ENCODE measurements around the gene NAA80. TPM values are rescaled to one million over a fixed set of nuclear protein-coding genes. Genes with fewer than 3 reads are reported as not detected.
"Not testable (repeated sequence)": the region's sequence is repeated elsewhere in the genome, so short reads cannot be mapped to it uniquely, and the experiment has no call there.

Gene NAA80
- polyA plus RNA-seq, 1 donor, result 6.3 TPM

DNA sequence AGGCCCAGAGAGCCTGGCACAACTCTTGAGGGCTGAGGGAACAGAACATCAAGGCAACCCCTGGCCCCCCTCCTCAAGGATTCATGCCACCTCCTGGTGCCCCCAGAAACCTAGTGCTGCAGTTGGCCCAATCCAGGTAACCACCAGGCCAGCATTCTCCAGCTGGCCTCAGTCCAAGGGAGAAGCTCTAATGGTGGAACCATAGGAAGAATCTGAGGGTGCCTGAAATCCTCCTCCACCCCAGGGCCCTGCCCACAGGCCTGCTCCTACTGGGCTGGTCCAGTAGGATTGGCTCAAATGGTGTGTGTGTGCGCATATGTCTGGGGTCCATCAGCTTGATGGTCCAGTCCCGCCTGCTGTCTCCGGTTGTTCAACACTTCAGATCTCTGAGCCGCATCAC lies 15.6 kb upstream of the NAA80 start:
- DNase-seq (ENCODE audit: low read depth), result no peak

DNA sequence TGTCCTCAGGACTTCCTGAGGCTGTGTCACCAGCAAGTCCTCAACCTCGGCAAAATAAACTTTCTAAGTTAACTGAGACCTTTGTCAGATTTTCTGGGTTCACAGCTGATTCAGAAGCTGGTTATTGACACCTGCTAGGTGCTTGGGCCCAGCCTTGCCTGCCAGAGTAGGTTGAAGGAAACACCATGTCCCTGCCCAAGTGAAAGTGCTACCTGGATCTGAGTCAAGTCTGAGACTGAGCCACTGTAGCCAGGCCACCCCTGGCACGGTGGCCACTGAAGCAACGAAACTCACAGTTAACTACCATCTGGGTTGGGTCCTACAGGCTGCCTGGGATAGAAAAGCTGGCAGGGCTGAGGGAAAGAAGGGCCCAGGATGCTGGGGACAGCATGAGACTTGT lies 15.1 kb upstream of the NAA80 start:
- DNase-seq (ENCODE audit: low read depth), result no peak

DNA sequence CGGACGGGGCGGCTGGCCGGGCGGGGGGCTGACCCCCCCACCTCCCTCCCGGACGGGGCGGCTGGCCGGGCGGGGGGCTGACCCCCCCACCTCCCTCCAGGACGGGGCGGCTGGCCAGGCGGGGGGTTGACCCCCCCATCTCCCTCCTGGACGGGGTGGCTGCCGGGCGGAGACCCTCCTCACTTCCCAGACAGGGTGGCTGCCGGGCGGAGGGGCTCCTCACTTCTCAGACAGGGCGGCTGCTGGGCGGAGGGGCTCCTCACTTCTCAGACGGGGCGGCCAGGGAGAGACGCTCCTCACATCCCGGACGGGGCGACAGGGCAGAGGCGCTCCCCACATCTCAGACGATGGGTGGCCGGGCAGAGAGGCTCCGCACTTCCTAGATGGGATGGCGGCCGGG lies 12.8 kb upstream of the NAA80 start:
- DNase-seq (ENCODE audit: low read depth), result not testable (repeated sequence)

DNA sequence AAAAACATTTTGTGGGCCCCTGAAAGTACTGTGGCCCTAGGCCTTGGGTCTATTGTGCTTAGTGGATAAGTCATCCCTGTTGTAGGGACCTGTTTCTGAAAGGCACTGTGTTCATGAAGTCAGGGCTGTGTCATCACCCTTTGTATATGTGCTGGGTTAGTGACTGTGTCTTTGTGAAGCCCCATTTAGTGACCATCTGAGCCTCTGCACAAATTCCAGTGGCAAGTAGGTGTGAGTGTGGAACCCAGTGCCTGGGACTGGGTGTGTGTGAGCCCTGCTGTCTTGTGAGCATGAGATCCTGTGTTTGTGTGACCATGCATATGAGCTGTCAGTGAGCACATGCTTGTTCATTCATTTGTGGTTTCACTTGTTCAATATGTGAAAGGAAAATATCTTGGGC lies 5.4 kb upstream of the NAA80 start:
- no peak for DNase-seq (ENCODE audit: low read depth)

DNA sequence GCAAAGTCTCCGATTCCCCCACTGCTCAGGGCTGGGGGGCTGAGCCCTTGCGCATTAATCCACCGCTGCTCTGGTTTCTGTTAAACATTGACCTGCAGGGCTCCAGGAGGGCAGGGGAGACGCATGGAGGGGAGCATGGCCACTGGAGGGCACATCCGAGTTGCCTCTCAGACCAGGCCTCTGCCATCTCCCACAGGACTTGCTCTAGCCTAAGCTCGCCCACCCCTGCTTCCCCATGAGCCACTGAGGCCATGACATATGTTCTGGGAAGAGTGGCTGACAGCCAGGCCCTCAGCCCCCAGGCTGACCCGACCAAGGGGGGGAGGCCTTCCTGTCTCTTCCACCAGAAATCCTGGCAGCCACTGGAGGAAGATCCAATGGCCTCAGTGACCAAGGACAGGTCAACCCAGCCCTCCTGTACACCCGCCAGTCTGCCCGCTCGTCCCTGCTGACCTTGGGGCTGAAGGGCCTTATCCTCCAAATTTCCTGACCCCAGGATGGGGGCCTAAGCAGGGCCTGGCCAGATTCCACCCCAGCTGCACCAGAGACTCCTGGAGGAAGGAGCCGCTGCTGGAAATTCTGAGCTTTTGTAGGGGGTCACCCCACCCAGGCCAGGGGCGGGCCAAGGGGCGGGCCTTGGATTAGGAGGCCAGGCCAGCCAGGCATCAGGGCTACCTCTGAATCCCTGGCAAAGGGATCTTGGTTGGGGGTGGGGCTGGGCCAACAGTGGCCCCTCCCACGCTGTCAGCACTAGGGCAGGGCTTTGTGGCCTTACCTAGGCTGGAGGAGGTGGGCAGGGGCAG lies 4.0 kb upstream of the NAA80 start, which contains the start of gene HYAL1:
TSS of gene HYAL1 (minus strand) at position 562 of the 803 bp plus-strand sequence. CDS start 618 bp downstream, outside the sequence.
- DNase-seq (ENCODE audit: low read depth), result no peak

DNA sequence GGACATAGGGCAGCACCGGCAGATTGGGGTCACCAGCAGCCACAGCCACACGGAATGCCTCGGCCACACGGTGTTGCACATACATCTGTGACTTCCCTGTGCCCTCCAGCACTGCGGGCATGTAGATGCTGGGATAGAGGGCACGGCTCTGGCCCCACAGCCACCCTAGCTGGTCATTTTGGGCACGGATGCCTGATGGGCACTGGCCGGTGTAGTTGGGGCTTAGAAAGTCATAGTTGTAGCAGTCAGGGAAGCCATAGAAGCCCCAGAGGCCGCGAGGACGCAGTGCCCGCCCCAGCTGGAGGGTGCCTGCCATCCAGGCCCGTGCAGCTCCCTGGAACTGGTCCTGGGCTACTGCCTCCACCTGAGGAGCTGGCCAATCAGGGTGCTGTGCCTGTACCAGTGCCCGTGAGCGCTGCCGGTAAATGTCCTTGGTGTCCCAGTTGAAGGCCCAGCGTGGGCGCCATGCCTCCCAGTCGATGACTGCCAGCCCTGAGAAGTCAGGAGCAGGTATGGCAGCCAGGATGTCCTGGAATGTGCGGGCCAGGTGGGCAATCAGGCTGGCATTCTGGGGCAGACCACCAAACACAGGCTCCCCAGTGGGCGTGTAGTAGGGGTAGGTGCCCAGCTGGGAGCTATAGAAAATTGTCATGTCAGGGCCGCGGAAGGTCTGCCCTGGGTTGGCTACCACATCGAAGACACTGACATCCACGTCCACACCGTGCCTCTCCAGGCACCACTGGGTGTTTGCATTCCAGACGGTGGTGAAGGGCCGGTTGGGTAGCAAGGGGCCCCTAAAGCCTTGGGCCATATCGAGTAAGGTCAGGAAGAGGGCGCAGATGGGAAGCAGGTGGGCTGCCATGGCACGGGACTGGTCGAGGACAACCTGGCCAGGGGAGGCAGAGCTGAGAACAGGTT lies 3.1 kb upstream of the NAA80 start:
- no peak for DNase-seq (ENCODE audit: low read depth)

DNA sequence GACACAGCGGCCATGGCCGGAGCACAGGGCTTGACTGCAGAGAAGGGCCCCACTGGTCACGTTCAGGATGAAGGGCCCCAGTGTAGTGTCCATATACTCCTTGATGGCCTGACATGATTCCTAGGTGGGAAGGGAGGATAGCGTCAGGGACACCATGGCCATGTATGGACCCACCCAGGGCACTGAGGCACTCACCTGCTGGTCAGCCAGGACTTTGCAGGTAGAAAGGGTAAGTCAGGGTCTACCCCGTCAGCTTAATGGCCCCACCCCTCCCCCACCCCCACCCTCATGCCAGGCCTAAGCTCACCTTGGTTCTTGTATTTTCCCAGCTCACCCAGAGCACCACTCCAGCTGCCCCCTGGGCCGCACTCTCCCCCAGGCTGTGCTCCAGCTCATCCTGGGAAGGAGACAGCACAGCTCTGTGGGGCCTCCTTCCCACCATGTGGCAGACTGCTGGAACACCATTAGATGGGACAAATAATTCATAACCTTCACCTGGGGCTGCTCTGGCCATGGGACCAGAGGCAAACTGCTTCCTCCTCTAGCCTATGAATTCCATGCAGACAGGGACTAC lies 1.6 kb upstream of the NAA80 start:
- DNase-seq (ENCODE audit: low read depth), result no peak

DNA sequence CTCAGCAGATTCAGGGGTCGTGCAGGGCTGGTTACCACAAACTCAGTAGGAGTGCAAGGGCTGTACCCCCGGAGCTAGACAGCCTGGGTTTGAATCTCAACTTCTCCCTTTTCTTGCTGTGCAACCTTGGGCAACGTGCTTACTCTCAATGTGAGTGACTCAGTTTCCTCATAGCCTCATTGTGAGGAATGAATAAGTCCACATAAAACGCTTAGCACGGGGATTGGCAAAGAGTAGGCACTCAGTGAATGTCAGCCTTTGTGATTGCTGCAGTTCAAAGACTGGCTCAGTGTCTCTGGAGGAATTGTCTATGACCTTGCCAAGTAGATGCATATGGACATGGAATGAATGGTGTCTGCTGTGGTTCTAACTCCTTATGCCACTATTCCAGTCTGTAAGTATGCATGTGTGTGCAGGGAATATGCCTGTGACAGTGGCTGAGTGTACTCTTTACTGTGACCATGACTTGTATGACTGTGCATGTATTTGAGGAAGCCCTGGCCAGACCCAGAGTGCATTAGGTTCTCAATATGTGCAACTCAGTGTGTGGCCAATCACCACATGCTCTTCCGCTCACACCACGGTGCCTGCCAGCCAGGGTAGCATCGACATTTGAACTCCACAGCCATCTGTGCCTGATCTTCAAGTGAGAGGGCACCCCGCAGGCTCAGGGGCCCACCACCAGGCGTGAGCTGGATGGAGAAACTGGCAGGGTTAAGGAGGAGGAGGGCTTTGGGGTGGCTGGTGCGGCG lies 900 bp upstream of the NAA80 start:
- no peak for DNase-seq (ENCODE audit: low read depth)

DNA sequence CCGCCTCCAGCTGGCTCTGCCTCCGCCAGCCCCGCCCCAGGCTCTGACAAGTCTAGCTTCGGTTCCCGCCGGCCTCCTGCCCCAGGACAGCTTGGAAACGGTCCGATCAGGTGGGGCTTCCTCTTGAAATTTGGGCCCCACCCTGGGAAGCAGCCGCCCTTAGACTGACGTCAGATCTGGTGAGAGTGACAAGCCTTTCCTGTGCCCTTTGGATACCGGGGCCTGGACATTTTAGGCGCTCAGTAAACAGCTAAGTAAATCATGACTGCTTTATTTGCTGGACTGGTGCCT lies 378 bp upstream of the NAA80 start:
- no peak for DNase-seq (ENCODE audit: low read depth)

DNA sequence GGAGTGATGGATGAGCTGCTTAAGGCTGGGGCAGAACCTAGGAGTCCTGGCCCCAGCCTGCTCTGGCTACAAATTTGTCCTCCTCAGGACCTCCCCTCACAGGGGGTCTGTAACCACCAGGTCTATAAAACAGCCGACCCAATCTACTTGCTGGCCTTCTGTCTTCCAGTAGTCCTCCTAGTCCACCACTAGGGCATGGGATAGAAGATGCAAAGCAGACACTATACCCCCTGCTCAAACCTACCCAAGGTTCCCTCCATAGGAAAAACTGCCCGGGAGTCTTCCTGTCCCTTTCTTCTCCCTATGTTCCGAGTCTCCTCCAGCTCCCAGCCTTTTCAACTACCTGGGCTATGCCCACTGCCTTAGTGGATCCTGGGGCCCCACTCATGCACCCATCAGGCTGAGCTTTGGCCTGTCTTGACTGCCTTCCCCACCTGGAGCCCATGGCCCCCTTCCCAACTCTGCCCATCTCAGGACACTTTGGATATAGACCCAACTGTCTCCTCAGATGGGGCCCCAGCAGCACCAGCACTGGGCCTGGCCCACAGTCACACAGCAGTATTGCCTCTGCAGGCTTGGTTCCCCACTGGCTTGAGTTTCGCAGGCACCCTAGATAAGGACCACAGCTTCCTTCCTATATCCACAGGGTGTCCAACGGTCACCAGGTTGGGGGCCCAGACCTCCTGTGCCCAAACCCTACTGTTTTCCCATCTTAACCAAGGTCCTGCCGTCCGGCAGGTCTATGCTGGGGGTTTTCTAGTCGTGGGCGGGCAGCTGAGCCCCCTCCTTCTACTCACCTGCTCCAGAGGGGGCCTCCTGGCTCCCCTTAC lies 1.1 kb downstream of the NAA80 start:
- no peak for DNase-seq (ENCODE audit: low read depth)

DNA sequence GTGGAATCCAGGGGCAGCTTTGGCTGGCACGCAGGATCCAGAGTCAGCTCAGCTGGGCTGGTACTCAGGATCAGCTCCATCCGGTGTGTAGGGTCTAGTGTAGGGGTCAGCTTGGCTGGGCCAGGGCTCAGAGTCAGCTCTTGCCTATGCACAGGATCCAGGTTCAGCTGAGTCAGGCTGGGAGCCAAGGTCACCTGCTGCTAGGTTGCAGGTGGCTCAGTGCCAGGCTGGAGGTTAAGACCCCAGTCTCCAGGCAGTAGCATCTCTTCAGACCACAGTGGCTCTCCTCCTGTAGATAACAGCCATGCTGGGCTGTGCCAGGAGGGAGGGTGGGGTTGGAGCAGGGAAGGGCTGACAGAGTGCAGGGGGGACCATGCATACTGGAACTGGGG lies 1.8 kb downstream of the NAA80 start:
- no peak for DNase-seq (ENCODE audit: low read depth)

DNA sequence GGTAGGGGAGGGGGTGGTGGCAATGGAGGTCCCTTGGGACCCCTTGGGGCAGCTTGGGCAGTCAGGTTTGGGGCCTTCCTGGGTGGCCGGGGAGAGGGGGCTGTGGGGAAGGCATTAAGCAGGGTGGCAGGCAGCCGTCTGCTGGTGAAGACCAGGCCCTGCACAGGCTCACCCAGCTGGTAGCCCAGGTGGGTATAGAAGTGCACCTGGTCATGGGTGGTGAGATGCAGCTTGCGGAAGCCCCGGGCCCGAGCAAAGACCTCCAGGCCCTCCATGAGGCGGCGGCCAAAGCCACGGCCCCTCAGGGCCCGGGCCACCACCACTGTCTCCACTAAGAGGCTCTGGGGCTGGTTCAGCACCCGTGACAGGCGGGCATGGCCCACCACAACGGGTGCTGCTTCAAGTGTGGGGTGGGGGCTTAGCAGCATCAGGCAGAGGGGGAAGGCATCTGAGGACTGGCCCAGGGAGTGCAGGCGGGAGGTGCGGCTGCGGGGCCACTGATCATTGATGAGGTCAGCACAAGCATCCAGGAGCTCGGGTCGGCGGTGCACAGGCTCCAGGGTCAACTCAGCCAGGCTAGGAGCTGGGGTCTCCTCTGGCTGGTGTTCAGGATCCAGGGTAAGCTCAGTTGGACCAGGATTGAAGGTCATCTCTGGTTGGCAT lies 2.4 kb downstream of the NAA80 start:
- DNase-seq (ENCODE audit: low read depth), result no peak

DNA sequence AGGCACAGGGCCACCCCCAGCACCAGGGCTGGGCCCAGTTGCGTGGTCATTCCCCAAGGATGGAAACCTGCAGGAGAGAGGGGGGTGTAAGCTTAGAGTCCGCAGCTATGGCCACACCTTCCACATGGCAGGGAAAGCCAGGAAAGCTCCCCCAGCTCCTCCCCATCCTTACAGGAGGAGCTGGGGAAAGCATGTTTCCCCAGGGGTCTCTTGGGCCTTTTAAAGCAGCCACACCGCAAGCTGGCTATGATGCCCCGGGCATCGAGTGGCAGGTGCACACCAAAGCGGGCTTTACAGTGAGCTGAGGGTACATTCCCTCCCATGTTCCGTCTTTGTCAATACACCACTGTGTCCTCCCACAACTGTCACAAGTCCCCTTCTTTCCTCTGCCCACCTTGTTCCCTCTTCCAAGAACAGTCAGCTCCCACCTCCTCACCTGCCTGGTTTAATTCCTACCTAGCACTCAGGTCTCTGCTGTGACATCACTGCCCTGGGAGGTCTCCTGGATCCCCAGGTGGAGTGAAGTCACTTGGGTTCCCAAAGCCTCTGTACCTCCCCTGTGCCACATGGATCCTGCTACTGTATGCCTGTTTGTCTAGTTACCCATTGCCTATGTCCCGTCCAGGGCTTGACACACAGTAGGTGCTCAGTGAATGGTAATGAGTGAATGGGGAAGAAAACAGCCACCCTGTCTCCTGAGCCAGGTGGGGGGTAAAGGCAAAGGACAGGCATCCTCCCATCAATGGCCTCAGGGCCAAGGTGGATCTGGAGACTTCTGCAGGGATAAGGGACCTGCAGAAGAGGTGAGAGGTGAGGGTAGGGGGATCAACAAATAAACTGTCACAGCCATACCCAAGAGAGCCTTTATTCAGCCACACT lies 3.4 kb downstream of the NAA80 start:
- DNase-seq (ENCODE audit: low read depth), result no peak

DNA sequence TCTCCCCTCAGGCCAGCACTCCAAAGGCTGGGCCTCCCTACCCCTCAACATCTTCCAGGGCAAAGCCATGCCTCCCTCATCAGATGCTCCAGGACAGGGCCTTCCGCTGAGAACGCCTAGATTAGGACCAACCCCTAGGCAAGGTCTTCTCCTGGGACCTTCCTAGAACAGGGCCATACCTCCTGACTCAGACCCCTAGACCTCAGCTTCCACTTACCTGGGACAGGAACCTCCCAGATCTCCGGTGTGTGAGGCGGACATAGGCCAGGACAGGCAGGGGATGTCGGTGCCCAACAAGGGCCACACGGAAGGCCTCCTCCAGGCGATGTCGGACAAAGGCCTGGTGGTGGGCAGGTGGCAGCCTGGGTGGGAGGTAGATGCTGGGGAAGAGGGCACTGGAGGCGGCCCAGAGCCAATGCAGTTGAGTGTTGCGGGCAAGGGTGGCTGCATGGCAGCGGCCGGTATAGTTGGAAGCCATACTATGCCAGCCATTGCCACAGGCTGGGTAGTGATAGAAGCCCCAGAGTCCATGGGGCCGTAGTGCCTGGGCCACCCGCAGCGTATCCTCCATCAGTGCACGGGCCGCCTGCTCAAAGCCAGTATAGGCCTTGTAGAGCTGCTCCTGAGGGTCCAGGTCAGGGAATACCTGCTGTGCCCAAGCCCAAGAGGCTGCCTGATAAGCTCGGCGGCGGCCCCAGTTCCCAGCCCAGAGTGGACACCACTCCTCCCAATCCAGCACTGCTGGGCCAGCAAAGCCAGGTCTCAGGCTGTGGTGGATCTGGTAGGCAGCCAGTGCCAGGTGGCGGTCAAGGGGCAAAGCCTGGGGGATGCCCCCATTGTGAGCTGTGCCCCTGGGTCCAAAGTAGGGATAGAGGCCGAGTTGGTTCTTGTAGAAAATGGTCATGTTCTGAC lies 4.5 kb downstream of the NAA80 start:
- no peak for DNase-seq (ENCODE audit: low read depth)

DNA sequence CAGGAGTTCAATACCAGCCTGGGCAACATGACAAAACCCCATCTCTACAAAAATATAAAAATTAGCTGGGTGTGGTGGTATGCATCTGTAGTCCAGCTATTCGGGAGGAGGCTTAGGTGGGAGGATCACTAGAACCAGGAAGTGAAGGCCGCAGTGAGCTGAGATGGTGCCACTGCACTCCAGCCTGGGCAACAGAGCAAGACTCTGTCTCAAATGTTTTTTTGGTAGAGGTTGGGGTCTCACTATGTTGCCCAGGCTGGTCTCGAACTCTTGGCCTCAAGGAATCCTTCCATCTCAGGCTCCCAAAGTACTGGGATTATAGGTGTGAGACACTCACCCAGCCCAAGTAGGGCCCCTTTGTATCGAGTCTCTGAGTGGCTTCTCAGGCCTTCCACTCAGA lies 5.1 kb downstream of the NAA80 start:
- DNase-seq (ENCODE audit: low read depth), result no peak

DNA sequence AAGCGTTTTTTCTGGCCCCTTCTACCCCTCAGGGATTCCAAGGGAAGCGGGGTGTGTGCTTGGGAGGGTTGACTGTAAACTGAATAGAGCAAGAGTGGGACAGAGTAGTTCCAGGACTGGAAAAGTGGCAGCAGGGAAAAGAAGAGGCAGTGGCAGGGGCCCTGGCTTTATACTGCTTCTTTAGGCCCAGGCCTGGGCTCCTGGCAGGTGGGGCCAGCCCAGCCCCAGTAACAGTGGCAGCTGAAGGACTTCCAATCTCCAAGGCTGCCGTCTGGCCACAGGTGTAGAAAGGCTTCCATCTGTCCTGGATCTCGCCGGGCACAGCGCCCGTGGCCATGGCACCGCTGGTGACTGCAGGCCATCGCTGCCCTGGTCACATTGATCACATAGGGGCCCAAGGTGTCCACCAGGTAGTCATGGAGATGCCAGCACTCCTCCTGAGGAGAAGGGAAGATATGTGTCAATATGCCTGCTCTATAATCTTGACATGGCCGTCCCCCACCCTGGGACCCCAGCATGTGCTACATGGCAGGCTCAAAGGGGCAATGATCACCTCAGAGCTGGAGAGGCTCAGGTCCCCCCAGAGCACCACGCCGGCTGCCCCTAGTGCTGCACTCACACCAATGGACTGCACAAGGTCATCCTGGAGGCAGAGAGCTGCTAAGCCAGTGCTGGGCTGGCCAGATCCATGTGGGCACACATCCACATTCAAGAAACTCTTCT lies 6.0 kb downstream of the NAA80 start:
- DNase-seq (ENCODE audit: low read depth), result no peak

DNA sequence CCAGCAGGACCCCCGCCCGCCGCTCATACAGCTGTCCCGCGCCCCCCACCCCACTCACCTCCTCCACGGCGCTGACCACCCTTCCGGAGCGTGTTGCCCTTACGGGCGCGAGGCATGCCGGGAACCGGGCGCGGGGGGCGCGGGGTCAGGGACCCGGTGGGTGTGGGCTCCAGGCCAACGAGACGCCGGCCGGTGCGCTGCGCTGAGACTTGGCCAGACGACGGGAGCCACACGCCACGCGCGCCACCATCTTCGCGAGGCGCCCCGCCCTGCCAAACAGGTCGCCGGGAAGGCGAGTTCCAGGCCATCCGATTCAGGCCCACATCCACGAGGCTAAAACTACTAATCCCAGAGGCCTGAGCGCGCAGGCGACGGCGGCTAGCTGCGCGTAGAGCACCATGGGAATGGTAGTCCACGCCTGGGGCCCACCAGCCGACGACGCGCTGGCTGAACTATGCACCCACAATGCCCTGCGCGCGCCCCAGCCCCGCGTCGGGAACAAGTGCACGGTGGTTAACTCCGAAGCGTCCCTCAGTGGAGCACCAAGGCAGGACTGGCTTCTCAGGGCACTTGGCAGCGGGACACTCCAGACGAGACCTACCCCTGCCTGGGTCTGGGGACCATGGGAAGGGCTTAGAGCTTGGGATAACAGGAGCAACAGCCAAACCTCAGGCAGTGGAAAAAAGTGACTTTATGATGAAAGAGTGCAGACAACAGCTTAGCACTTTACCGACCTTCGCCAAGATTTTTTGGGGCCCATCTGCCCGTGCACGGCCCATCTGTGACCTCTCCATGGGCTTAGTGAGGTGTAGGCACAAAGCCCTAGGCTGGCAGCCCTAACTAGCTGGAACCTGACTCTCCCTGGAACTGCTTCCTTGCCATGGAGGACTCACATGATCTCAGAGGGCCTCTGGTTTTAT lies 6.8 kb downstream of the NAA80 start, which contains the start of gene IFRD2:
TSS of gene IFRD2 (minus strand) at position 271 of the 920 bp plus-strand sequence. CDS start at position 116, 155 bp downstream.
- DNase-seq (ENCODE audit: low read depth), result peak; percentile 95
